GM21515 (cell line): ENCODE measurements around the gene RFNG.

Experiments used
- ATAC-seq: cut with Tn5 transposase; IDR thresholded peaks from one replicate; pipeline ENCODE4 v1.9.1; 2021; ENCODE audit not compliant: unreplicated experiment

Gene RFNG

GRCh38 chr17:82089723-82090548 lies 38.3 kb upstream of the RFNG start:
- ATAC-seq, result no peak

GRCh38 chr17:82088838-82089722 lies 37.5 kb upstream of the RFNG start:
- no peak for ATAC-seq

GRCh38 chr17:82087961-82088837 lies 36.6 kb upstream of the RFNG start:
- ATAC-seq, result no peak

GRCh38 chr17:82086941-82087906 lies 35.6 kb upstream of the RFNG start:
- no peak for ATAC-seq

- no peak for ATAC-seq
These were observed 34.5 kb upstream of the RFNG start for GRCh38 chr17:82085931-82086764.

GRCh38 chr17:82085031-82085861 lies 33.6 kb upstream of the RFNG start:
- ATAC-seq, result no peak

- no peak for ATAC-seq
These were observed 32.9 kb upstream of the RFNG start for GRCh38 chr17:82084373-82085030.

GRCh38 chr17:82083533-82084359 lies 32.1 kb upstream of the RFNG start:
- no peak for ATAC-seq

GRCh38 chr17:82083009-82083408 lies 31.4 kb upstream of the RFNG start:
- ATAC-seq, result no peak

GRCh38 chr17:82082456-82082855 lies 30.8 kb upstream of the RFNG start:
- no peak for ATAC-seq

- ATAC-seq, result no peak
These were observed 30.4 kb upstream of the RFNG start for GRCh38 chr17:82081966-82082365.

GRCh38 chr17:82081546-82081945 lies 29.9 kb upstream of the RFNG start:
- no peak for ATAC-seq

GRCh38 chr17:82080789-82081464 lies 29.3 kb upstream of the RFNG start:
- no peak for ATAC-seq

- ATAC-seq, result no peak
These were observed 28.6 kb upstream of the RFNG start for GRCh38 chr17:82080048-82080788.

- no peak for ATAC-seq
These were observed 27.5 kb upstream of the RFNG start for GRCh38 chr17:82079001-82079677.
